Activated T-cell treated with anti-CD3 and anti-CD28 coated beads for 4 hours (primary cell): ENCODE results near the gene IL1F10.

ENCODE experiments used
- DNase-seq: peaks from one replicate; pipeline ENCODE4 v3.0.0-alpha.2; 2020

The IL1F10 gene

DNA sequence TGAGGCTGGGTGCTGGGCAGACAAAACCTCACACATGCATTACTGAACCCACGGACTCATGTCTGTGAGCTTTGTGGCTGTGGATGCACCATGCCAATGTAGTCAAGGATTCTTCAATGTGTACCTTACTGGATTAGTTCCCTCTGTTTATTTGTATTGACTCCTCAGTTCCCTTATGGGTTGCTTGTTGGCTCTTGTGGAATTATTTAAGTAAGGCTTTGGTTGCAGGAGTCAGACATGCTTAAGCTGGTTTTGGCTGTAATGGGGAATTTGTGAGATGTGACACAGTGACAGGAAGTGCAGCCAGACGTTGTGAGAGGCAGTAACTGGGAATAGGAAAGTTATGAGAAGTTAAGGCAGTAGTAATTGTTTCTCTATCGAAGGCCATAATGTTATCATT is 46.0 kb downstream of the IL1F10 start:
- DNase-seq: no peak

DNA sequence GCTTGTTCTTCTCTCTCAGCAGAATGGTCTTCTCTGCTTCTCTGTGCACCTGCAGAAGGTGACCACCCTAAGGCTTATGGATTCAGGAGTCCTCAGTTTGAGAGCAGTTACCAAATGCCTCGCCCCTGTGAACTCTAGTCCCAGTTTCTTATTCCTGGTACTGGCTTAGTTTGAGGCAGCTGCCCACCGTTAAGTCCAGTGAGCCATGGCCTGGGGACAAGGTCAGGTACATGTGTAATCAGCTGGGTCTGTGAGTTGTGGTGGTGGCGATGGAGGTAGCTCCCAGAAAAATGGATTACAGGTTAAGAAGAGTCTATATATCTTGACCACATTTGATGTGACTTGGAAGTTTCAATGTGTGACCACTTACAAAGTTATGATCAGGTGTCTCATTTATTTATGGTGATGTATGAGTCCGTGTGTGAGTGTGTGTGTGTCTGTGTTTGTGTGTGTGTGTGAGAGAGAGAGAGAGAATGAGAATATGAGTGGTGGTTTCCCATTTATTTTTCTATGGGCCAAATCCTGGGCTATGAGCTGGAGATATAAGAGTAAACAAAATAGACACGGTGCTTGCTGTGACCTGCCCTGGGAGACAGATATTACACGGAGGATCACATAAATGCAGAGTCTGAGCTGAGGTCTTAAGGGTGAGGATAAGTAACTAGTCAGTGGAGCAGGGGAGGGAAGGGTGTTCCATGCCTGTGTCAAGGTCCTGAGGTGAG is 46.6 kb downstream of the IL1F10 start:
- no peak for DNase-seq

DNA sequence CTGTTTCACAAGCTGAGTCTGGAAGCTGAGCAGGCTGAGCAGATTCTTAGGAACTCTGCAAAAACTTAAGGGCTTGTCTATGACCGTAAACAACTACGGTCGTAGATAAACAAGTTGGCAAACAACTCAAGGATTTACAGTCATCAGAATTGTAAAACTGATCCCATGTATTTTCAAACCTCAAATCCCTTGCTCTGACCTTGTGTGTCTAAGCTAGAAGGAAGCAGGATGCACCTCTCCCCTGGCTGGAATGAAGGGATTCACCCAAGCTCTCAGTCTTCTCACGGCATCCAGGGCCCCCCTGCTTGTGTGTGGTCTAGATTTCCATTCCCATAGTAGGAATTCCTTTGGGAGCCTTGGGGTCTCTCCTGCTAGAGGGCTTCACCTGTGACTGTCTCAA is 47.2 kb downstream of the IL1F10 start:
- DNase-seq: no peak

DNA sequence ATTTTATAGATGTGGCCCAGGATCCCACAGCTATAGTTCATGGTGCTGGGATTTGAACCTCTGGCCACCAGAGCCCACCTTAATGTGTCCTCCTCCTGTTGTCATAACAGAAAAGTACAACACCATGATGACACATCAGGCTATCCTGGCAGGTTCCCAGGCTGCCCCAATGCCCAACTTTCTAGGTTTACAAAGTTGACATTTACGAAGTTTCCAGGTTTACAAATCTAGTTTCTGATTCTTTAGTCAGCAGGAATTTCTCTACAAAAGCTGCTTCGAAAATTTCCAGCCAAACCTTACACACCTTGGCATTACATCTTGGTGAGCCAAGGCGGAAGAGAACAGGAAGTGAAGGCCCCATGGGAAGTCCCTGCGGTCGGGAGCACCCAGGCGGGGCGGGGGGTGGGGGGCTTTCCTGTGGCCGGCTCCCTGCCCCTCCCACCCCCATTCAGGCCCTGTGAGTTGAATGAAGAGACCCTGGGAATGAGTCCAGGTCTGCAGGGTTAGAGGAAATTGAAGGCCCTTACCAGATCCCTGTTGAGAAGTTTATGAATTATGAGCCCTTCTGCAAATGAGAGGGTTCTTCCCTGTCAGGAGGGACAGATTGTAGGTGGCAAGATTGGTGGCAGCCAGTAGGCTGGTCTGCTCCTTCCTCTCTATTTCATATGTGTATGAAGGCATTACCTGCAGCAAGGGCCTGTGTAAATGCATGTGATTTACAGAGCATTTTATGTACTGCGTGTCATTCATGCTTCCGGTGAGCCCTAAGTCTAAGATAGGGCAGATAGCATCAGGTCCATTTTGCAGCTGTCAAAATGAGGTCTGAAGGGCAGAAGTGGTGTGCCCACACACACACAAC is 48.6 kb downstream of the IL1F10 start:
- no peak for DNase-seq

DNA sequence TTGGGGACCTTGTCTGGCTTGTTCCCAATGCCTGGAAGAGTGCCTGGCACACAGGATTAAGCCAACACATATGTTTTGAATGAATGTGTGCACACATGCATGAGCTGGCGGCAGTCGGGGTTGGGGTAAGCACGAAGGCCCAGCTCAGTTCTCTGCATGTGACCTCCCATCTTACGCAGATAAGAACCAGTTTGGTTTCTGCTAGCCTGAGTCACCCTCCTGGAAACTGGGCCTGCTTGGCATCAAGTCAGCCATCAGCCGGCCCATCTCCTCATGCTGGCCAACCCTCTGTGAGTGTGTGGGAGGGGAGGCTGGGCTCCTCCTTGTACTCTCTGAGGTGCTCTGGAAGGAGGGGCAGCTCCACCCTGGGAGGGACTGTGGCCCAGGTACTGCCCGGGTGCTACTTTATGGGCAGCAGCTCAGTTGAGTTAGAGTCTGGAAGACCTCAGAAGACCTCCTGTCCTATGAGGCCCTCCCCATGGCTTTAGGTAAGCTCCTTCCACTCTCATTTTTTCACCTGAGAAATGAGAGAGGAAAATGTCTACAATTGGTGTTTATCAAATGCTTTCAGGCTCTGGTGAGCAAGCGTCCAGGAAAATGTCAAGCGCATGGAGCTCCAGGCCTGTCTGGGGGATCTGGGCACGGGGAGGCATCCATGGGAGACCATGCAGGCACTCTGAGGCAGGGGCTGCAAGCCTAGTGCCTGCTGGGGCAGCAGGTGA is 49.9 kb downstream of the IL1F10 start:
- DNase-seq: no peak

DNA sequence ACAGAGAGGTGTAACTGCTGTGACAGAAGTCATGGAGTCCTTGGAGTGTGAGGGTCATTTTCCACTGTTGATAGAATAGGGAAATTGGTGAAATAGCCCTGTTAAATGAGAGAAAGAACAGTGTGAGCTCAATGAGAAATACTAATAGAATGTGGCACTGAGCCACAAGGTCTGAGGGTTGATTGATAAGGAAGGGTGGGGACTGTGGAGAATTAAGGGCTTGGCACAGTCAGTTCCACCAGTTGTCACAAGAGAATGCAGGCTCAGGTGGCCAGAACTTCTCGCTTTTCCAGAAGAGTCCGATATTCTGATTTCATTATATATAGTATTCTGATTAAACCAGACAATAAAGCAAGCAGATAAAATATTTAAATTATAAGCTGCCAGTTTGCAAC is 50.5 kb downstream of the IL1F10 start:
- no peak for DNase-seq

DNA sequence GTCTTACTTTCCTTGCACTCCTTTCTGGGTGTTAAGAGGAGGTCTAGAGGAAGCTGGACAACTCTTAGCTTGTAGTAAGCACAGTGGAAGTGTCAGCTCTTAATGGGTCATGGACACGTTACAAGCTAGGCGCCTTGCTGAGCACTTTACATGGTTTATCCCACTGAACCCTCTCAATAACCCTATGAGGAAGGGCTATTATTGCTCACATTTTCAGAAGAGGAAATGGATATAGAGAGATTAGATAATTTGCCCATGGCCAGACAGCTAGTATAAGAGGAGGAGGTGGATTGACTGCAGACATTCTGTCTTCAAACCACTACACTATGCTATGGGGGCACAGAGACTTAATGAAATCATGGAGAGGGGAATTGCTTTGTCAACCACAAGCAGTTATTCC is 51.3 kb downstream of the IL1F10 start:
- DNase-seq: no peak

DNA sequence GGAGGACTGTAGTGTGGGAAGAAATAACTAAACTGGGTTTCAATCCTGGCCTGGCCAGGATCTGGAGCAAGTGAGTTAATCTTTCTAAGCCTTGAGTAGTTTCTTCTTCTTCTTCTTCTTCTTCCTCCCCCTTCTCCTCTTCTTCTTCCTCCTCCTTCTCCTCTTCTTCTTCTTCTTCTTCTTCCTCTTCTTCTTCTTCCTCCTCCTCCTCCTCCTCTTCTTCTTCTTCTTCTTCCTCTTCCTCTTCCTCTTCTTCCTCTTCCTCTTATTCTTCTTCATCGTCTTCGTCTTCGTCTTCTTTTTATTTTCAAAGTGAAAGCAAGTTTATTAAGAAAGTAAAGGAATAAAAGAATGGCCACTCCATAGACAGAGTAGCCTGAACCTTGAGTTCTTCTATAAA is 53.1 kb downstream of the IL1F10 start:
- DNase-seq: no peak

DNA sequence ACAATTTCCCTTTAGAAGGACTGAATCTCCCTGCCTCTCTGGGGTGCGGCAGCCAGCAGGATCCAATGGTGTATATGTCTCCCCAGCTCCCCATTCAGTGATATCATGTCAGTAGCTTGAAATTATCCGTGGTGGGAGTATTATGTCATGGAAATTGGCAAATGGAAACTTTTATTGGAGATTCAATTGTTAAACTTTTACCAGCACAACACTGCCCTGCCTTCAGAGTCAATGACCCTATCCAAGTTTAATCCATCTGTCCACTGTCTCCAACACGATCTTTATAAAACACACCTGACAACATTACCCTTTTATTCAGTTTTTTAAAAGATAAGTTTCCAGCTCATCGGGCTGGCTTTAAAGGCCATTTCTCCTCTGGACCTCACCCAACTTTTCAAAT is 54.6 kb downstream of the IL1F10 start:
- no peak for DNase-seq

DNA sequence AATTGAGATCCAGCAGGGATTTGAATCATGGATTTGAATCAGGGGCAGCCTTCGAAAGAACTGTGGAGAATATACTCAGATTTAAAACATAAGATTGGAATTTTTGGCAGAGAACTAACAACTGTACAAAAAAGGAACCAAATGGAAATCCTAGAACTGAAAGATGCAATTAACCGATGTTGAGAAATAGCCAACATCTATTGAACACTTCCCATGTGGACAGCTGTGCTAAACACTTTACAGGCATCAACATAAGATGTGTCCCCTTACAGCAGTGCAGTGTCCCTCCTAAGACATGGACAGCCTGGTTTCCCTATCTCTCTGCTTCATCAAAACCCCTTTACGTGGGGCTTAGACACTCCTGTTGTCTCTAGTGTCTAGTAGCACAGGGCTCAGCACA is 56.0 kb downstream of the IL1F10 start:
- DNase-seq: no peak

DNA sequence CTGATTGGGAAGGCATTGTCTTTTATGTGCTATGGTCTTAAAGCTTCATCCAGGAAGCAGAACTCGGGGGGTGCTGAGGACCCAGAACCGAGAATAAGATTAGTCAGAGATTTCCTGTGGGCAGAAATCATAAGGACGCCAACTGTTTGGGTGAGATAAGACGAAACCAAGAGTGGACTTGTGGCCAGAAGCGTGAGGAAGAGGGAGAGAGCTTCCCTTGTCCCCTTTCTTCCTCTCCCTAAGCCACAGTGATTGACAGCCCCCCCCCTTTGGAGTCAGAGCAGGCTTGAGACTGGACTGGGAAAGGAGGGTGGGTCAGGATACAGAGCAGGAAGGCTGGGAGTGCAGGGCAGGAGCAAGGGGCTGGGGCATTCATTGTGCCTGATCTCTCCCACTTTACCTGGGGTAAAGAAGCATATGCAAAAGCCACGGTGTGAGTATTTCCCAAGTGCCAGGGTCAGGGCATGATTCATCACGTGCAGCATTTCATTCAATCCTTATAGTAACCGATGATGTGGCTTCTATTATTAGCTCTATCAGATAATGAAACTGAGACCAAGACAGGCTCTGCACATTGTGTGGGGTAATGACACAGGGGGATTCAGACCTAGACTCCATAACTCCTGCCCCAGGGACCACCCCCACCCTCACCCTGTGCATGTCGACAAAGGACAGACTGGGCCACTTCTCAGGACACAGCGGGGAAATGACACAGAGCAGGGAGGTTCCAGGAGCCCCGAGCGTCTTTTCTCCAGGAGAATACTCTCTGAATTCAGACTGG is 56.6 kb downstream of the IL1F10 start:
- no peak for DNase-seq
